OCI-LY1 (cell line): ENCODE results near the gene HYAL2.

Experiments used
- H2AFZ ChIP-seq: fragments of 200-600 bp; sonication (generic), shearing (Covaris generic); 2 replicates; pipeline ENCODE4 v1.6.0; 2014; ENCODE audit warnings: antibody characterized with exemption, mild to moderate bottlenecking, low read length
- H3F3A ChIP-seq: fragments of 200-600 bp; sonication (generic), shearing (Covaris generic); 2 replicates; pipeline ENCODE4 v1.6.0; 2014; ENCODE audit warnings: mild to moderate bottlenecking, antibody characterized with exemption, low read length, moderate library complexity; ENCODE audit not compliant: insufficient read depth
- H3K27ac ChIP-seq: fragments of 200-600 bp; sonication (generic); 2 replicates; pipeline ENCODE4 v1.5.1; 2014; ENCODE audit warnings: low read length, mixed run types, mild to moderate bottlenecking, low read depth; ENCODE audit not compliant: poor library complexity, severe bottlenecking
- H3K27me3 ChIP-seq: fragments of 200-600 bp; sonication (generic); 2 replicates; pipeline ENCODE4 v1.6.0; 2014; ENCODE audit warnings: antibody characterized with exemption, mild to moderate bottlenecking, low read length, moderate library complexity; ENCODE audit not compliant: insufficient read depth
- H3K36me3 ChIP-seq: fragments of 200-600 bp; sonication (generic); 2 replicates; pipeline ENCODE4 v1.6.1; 2014; ENCODE audit warnings: mild to moderate bottlenecking, antibody characterized with exemption, low read length, moderate library complexity, mixed read lengths; ENCODE audit not compliant: insufficient read depth
- H3K4me1 ChIP-seq: fragments of 200-600 bp; sonication (generic); 2 replicates; pipeline ENCODE4 v1.5.1; 2014; ENCODE audit warnings: mild to moderate bottlenecking, low read length, moderate library complexity; ENCODE audit not compliant: insufficient read depth, severe bottlenecking
- H3K4me2 ChIP-seq: fragments of 200-600 bp; sonication (generic), shearing (Covaris generic); 2 replicates; pipeline ENCODE4 v1.6.1; 2014; ENCODE audit warnings: low read length
- H3K4me3 ChIP-seq: fragments of 200-600 bp; sonication (generic); 2 replicates; pipeline ENCODE4 v1.5.1; 2014; ENCODE audit warnings: low read length, low read depth, mild to moderate bottlenecking, mixed read lengths; ENCODE audit not compliant: poor library complexity, severe bottlenecking
- H3K79me2 ChIP-seq: fragments of 200-600 bp; shearing (Covaris generic); 2 replicates; pipeline ENCODE4 v1.6.1; 2016; ENCODE audit warnings: mixed run types, low read length, mixed read lengths; ENCODE audit not compliant: insufficient read depth
- H3K9ac ChIP-seq: fragments of 200-600 bp; sonication (generic), shearing (Covaris generic); 2 replicates; pipeline ENCODE4 v1.6.1; 2014; ENCODE audit warnings: mild to moderate bottlenecking, low read length, mixed read lengths
- H3K9me2 ChIP-seq: fragments of 200-600 bp; sonication (generic), shearing (Covaris generic); 2 replicates; pipeline ENCODE4 v1.6.1; 2014; ENCODE audit warnings: low read depth, mild to moderate bottlenecking, low read length, mixed read lengths
- H3K9me3 ChIP-seq: fragments of 200-600 bp; shearing (Covaris generic); 2 replicates; pipeline ENCODE4 v1.6.1; 2014; ENCODE audit warnings: low read length, mixed read lengths
- H4K20me1 ChIP-seq: fragments of 200-600 bp; sonication (generic), shearing (Covaris generic); 2 replicates; pipeline ENCODE4 v1.6.0; 2016; ENCODE audit warnings: mild to moderate bottlenecking, low read length; ENCODE audit not compliant: insufficient read depth
- CTCF ChIP-seq: fragments of 200-600 bp; sonication (generic), shearing (Covaris generic); IDR thresholded peaks from 2 replicates; pipeline ENCODE4 v1.5.1; 2017; ENCODE audit warnings: mild to moderate bottlenecking, antibody characterized with exemption, low read length, moderate library complexity, mixed read lengths
- EZH2 ChIP-seq: fragments of 200-600 bp; sonication (generic), shearing (Covaris generic); IDR thresholded peaks from 2 replicates; pipeline ENCODE4 v1.8.0; 2017; ENCODE audit warnings: borderline replicate concordance, mixed run types, mild to moderate bottlenecking, antibody characterized with exemption, low read length, moderate library complexity, mixed read lengths

The HYAL2 gene

GRCh38 chr3:50350527-50351322 lies 28.2 kb upstream of the HYAL2 start, which contains the start of the genes CYB561D2 and NPRL2:
Gene CYB561D2 (plus strand): TSS chr3:50350862. CDS start chr3:50351434, 572 bp downstream.
Gene NPRL2 (minus strand): TSS chr3:50350775. CDS start chr3:50350652, 123 bp downstream.
- H3K27ac ChIP-seq = peak within 1 kb of the TSS; percentile 74
- no peaks in the 10 kb centered on the region for H3F3A ChIP-seq
- TF ChIP-seq CTCF (no peak), EZH2 (no peak)
- H4K20me1 ChIP-seq = no peaks in the 10 kb centered on the region
- H3K9me2 ChIP-seq = no peaks in the 10 kb centered on the region
- H3K4me2 ChIP-seq = peak within 1 kb of the TSS; percentile 88
- H2AFZ ChIP-seq = no peak within 1 kb of the TSS
- H3K4me1 ChIP-seq = peaks cover 30% of the 10 kb centered on the region
- no peaks in the 10 kb centered on the region for H3K9me3 ChIP-seq
- H3K79me2 ChIP-seq = no peaks in the 10 kb centered on the region
- H3K27me3 ChIP-seq = no peaks in the 10 kb centered on the region
- H3K9ac ChIP-seq = peak within 1 kb of the TSS; percentile 86
- peak within 1 kb of the TSS; percentile 76 for H3K4me3 ChIP-seq
- peaks cover 50% of the 10 kb centered on the region; the same call in 1 of the 2 replicates for H3K36me3 ChIP-seq

- Histone ChIP-seq H3K9me2 (no peaks in the 10 kb centered on the region), H4K20me1 (no peaks in the 10 kb centered on the region), H3K9ac (peak overlapping the region; percentile 86), H3K9me3 (no peaks in the 10 kb centered on the region), H2AFZ (no peak overlapping the region), H3K79me2 (no peaks in the 10 kb centered on the region), H3K27ac (peak overlapping the region; percentile 31), H3K4me1 (peaks cover 35% of the 10 kb centered on the region), H3K27me3 (no peaks in the 10 kb centered on the region), H3K4me2 (peak overlapping the region; percentile 88), H3K36me3 (peaks cover 44% of the 10 kb centered on the region; the same call in 1 of the 2 replicates), H3K4me3 (peak overlapping the region; percentile 76), H3F3A (no peaks in the 10 kb centered on the region)
- no peak for TF ChIP-seq CTCF
- TF ChIP-seq EZH2 = no peak
These were observed 27.6 kb upstream of the HYAL2 start for GRCh38 chr3:50350213-50350526.

GRCh38 chr3:50347187-50347813 lies 24.8 kb upstream of the HYAL2 start:
- Histone ChIP-seq H3F3A (no peaks in the 10 kb centered on the region), H3K9me2 (no peaks in the 10 kb centered on the region), H3K9me3 (no peaks in the 10 kb centered on the region), H3K4me2 (no peak overlapping the region), H3K27ac (no peak overlapping the region), H2AFZ (no peak overlapping the region), H4K20me1 (no peaks in the 10 kb centered on the region), H3K36me3 (peaks cover 18% of the 10 kb centered on the region; the same call in 1 of the 2 replicates), H3K4me1 (peaks cover 36% of the 10 kb centered on the region), H3K9ac (no peak overlapping the region), H3K4me3 (no peak overlapping the region), H3K79me2 (no peaks in the 10 kb centered on the region), H3K27me3 (no peaks in the 10 kb centered on the region)
- TF ChIP-seq EZH2 (no peak), CTCF (peak; percentile 49)
